Measurements from ENCODE around the gene AKT2.

The AKT2 gene

DNA sequence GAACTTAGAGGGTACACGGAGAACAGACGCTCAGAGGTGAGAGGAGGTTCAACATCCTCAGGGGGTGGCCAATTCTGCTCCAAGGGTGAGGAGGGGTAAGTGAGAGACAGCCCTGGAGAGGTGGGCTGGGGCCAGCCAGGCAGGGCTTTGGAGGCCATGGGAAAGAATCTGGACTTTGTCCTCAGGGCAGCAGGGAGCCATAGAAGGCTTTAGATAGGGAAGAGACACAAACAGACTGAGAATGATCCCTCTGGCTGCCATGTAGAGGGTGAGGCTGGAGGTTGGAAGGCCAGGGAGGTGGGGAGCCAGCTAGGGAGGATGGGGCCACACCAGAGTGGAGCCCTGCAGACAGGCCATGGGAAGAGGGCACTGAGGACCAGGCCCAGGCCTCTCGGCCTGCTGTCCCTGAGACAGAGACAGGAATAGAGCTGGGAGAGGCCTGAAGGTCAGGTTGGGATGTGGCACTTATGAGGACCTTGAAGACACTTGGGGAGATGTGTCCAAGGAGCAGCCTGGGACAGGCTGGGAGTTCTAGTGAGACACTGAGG, 29.5 kb downstream of the AKT2 start:
- Histone ChIP-seq H3K9ac (ENCODE audit: low read depth, low read length, poor library complexity, severe bottlenecking) (no peak overlapping the region), H3F3A (ENCODE audit: low read depth) (no peaks in the 10 kb centered on the region), H3K79me2 (ENCODE audit: insufficient read depth, low read length) (peaks cover 41% of the 10 kb centered on the region; the same call in 1 of the 2 replicates), H4K20me1 (ENCODE audit: insufficient read depth, low read length, poor library complexity, severe bottlenecking) (peaks cover 8% of the 10 kb centered on the region), H3K4me3 (ENCODE audit: low read length, poor library complexity, severe bottlenecking) (no peak overlapping the region), H3K27me3 (ENCODE audit: insufficient read depth, low read length, poor library complexity, severe bottlenecking) (no peaks in the 10 kb centered on the region), H3K36me3 (ENCODE audit: insufficient read depth, low read length) (peaks cover 58% of the 10 kb centered on the region; the same call in 1 of the 2 replicates), H3K9me3 (ENCODE audit: insufficient read depth, low read depth, low read length) (no peaks in the 10 kb centered on the region), H3K4me1 (ENCODE audit: insufficient read depth, low read length, poor library complexity, severe bottlenecking) (no peaks in the 10 kb centered on the region), H3K9me2 (replicated peaks; ENCODE audit: low read depth, low read length) (no peaks in the 10 kb centered on the region), H3K4me2 (ENCODE audit: low read depth, low read length, poor library complexity, severe bottlenecking) (no peak overlapping the region), H2AFZ (ENCODE audit: low read length) (no peak overlapping the region)
- TF ChIP-seq, protein P1, sequence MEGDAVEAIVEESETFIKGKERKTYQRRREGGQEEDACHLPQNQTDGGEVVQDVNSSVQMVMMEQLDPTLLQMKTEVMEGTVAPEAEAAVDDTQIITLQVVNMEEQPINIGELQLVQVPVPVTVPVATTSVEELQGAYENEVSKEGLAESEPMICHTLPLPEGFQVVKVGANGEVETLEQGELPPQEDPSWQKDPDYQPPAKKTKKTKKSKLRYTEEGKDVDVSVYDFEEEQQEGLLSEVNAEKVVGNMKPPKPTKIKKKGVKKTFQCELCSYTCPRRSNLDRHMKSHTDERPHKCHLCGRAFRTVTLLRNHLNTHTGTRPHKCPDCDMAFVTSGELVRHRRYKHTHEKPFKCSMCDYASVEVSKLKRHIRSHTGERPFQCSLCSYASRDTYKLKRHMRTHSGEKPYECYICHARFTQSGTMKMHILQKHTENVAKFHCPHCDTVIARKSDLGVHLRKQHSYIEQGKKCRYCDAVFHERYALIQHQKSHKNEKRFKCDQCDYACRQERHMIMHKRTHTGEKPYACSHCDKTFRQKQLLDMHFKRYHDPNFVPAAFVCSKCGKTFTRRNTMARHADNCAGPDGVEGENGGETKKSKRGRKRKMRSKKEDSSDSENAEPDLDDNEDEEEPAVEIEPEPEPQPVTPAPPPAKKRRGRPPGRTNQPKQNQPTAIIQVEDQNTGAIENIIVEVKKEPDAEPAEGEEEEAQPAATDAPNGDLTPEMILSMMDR (conservative IDR thresholded peaks at IDR 0.05; ENCODE audit: low read length): no peak
- TF ChIP-seq EZH2phosphoT487 (IDR thresholded peaks at IDR 0.05; ENCODE audit: borderline replicate concordance): no peak

DNA sequence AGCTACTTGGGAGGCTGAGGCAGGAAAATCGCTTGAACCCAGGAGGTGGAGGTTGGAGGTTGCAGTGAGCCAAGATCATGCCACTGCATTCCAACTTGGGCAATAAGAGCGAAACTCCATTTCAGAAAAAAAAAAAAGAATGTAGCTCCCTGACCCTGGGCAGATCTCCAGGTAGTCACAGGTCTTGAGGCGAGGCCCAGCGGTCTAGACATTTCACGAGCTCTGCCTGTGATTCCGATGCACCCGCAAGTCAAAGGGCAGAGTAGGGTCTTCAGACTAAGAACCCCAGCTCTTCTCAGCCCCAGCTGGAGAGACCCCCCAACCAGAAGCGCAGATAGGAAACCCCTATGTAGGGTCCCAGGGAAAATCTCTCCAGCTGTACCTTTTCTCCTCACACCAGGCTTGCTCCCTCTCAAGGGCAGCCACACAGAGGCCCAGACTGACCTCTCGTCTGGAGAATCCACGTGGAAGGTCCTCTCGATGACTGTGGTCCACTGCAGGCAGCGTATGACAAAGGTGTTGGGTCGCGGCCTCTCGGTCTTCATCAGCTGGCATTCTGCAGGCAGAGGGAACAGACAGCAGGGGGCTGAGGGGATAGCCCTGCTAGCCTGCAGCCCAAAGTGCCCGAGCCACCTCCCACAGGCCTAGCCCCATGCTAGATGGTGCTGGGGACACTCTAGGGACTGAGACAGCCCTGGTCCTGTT, 30.3 kb downstream of the AKT2 start:
- TF ChIP-seq EZH2phosphoT487 (IDR thresholded peaks at IDR 0.05; ENCODE audit: borderline replicate concordance): no peak
- TF ChIP-seq, protein P1 (conservative IDR thresholded peaks at IDR 0.05; ENCODE audit: low read length): no peak
- peaks cover 7% of the 10 kb centered on the region for H4K20me1 ChIP-seq (ENCODE audit: insufficient read depth, low read length, poor library complexity, severe bottlenecking)
- no peaks in the 10 kb centered on the region for H3K27me3 ChIP-seq (ENCODE audit: insufficient read depth, low read length, poor library complexity, severe bottlenecking)
- H3K4me2 ChIP-seq (ENCODE audit: low read depth, low read length, poor library complexity, severe bottlenecking): no peak overlapping the region
- H3K9me2 ChIP-seq (replicated peaks; ENCODE audit: low read depth, low read length): no peaks in the 10 kb centered on the region
- H3K9ac ChIP-seq (ENCODE audit: low read depth, low read length, poor library complexity, severe bottlenecking): no peak overlapping the region
- H3K9me3 ChIP-seq (ENCODE audit: insufficient read depth, low read depth, low read length): no peaks in the 10 kb centered on the region
- no peak overlapping the region for H2AFZ ChIP-seq (ENCODE audit: low read length)
- H3K36me3 ChIP-seq (ENCODE audit: insufficient read depth, low read length): peaks cover 61% of the 10 kb centered on the region; the same call in 1 of the 2 replicates
- H3K4me1 ChIP-seq (ENCODE audit: insufficient read depth, low read length, poor library complexity, severe bottlenecking): no peaks in the 10 kb centered on the region
- H3F3A ChIP-seq (ENCODE audit: low read depth): no peaks in the 10 kb centered on the region
- H3K4me3 ChIP-seq (ENCODE audit: low read length, poor library complexity, severe bottlenecking): no peak overlapping the region
- peaks cover 35% of the 10 kb centered on the region; the same call in 1 of the 2 replicates for H3K79me2 ChIP-seq (ENCODE audit: insufficient read depth, low read length)

DNA sequence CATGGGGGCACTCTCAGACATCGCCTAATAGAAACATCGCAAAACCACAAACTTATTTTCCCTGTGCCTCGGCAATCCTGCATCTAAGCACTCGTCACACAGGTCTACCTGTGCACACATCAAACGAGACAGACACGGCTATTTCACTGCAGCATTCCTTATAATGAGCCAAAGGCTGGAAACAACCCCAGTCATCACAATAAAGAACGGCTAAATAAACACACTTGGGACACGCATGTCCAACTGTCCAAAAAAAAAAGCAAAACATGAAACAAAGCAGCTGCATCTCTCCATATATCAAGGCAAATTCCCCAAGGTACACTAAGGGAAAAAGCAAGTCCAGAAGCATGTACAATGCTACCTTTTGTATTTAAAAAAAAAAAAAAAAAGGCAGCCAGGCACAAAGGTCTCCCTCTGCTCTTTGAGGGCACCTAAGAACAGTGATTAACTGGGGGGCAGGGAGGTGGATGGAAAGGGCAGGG, 31.5 kb downstream of the AKT2 start:
- peaks cover 23% of the 10 kb centered on the region; the same call in 1 of the 2 replicates for H3K79me2 ChIP-seq (ENCODE audit: insufficient read depth, low read length)

More for the DNA sequence above, 31.5 kb downstream of the AKT2 start:
- no peak overlapping the region for H3K4me3 ChIP-seq (ENCODE audit: low read length, poor library complexity, severe bottlenecking)
- H3K4me1 ChIP-seq (ENCODE audit: insufficient read depth, low read length, poor library complexity, severe bottlenecking): no peaks in the 10 kb centered on the region
- no peaks in the 10 kb centered on the region for H3F3A ChIP-seq (ENCODE audit: low read depth)
- TF ChIP-seq, protein P1 (conservative IDR thresholded peaks at IDR 0.05; ENCODE audit: low read length): no peak
- no peak for TF ChIP-seq EZH2phosphoT487 (IDR thresholded peaks at IDR 0.05; ENCODE audit: borderline replicate concordance)
- H3K9ac ChIP-seq (ENCODE audit: low read depth, low read length, poor library complexity, severe bottlenecking): no peak overlapping the region
- no peaks in the 10 kb centered on the region for H3K9me3 ChIP-seq (ENCODE audit: insufficient read depth, low read depth, low read length)
- H4K20me1 ChIP-seq (ENCODE audit: insufficient read depth, low read length, poor library complexity, severe bottlenecking): no peaks in the 10 kb centered on the region
- no peaks in the 10 kb centered on the region for H3K27me3 ChIP-seq (ENCODE audit: insufficient read depth, low read length, poor library complexity, severe bottlenecking)
- H2AFZ ChIP-seq (ENCODE audit: low read length): no peak overlapping the region
- no peak overlapping the region for H3K4me2 ChIP-seq (ENCODE audit: low read depth, low read length, poor library complexity, severe bottlenecking)
- H3K36me3 ChIP-seq (ENCODE audit: insufficient read depth, low read length): peaks cover 70% of the 10 kb centered on the region; the same call in 1 of the 2 replicates
- no peaks in the 10 kb centered on the region for H3K9me2 ChIP-seq (replicated peaks; ENCODE audit: low read depth, low read length)

Data from Loucy (cell line).